ENCODE data around the gene L1CAM.

DNA sequence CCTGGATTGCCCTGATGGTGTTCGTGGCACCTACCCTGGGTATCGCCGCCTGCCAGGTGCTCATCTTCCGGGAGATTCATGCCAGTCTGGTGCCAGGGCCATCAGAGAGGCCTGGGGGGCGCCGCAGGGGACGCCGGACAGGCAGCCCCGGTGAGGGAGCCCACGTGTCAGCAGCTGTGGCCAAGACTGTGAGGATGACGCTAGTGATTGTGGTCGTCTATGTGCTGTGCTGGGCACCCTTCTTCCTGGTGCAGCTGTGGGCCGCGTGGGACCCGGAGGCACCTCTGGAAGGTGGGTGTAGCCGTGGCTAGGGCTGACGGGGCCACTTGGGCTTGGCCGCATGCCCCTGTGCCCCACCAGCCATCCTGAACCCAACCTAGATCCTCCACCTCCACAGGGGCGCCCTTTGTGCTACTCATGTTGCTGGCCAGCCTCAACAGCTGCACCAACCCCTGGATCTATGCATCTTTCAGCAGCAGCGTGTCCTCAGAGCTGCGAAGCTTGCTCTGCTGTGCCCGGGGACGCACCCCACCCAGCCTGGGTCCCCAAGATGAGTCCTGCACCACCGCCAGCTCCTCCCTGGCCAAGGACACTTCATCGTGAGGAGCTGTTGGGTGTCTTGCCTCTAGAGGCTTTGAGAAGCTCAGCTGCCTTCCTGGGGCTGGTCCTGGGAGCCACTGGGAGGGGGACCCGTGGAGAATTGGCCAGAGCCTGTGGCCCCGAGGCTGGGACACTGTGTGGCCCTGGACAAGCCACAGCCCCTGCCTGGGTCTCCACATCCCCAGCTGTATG, 20.3 kb upstream of the L1CAM start:
- TF ChIP-seq, protein P1, sequence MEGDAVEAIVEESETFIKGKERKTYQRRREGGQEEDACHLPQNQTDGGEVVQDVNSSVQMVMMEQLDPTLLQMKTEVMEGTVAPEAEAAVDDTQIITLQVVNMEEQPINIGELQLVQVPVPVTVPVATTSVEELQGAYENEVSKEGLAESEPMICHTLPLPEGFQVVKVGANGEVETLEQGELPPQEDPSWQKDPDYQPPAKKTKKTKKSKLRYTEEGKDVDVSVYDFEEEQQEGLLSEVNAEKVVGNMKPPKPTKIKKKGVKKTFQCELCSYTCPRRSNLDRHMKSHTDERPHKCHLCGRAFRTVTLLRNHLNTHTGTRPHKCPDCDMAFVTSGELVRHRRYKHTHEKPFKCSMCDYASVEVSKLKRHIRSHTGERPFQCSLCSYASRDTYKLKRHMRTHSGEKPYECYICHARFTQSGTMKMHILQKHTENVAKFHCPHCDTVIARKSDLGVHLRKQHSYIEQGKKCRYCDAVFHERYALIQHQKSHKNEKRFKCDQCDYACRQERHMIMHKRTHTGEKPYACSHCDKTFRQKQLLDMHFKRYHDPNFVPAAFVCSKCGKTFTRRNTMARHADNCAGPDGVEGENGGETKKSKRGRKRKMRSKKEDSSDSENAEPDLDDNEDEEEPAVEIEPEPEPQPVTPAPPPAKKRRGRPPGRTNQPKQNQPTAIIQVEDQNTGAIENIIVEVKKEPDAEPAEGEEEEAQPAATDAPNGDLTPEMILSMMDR (conservative IDR thresholded peaks at IDR 0.05; ENCODE audit: low read length): no peak
- no peak for TF ChIP-seq EZH2phosphoT487 (IDR thresholded peaks at IDR 0.05; ENCODE audit: borderline replicate concordance, low read depth, low read length)
